ENCODE results near the gene MYBPH.

DNA sequence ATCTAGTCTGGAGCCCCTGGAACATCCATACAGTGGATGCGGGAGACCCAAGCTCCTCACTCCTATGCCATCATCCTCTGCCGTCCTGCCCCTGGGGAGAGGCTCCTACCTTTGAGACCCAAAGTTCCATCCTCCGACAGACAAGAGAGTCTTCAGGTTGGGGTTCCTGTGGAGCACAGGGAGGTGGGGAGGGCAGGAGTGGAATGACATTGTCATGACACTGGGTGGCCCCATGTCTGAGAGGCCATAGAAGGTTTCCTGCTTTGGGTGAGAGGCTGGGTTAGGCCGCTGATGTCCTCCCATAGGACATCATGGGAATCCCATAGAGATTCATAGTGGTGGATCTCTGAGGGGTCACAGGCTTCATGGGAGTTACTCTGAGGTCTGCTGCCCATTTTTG is 8.8 kb upstream of the MYBPH start:
- no peak for TF ChIP-seq POLR2A (IDR thresholded peaks at IDR 0.05)
- TF ChIP-seq, protein P1, sequence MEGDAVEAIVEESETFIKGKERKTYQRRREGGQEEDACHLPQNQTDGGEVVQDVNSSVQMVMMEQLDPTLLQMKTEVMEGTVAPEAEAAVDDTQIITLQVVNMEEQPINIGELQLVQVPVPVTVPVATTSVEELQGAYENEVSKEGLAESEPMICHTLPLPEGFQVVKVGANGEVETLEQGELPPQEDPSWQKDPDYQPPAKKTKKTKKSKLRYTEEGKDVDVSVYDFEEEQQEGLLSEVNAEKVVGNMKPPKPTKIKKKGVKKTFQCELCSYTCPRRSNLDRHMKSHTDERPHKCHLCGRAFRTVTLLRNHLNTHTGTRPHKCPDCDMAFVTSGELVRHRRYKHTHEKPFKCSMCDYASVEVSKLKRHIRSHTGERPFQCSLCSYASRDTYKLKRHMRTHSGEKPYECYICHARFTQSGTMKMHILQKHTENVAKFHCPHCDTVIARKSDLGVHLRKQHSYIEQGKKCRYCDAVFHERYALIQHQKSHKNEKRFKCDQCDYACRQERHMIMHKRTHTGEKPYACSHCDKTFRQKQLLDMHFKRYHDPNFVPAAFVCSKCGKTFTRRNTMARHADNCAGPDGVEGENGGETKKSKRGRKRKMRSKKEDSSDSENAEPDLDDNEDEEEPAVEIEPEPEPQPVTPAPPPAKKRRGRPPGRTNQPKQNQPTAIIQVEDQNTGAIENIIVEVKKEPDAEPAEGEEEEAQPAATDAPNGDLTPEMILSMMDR (IDR thresholded peaks at IDR 0.05): no peak

Measured in adrenal gland (tissue), 5 donors.